ENCODE measurements around the gene BCAN.

The BCAN gene

DNA sequence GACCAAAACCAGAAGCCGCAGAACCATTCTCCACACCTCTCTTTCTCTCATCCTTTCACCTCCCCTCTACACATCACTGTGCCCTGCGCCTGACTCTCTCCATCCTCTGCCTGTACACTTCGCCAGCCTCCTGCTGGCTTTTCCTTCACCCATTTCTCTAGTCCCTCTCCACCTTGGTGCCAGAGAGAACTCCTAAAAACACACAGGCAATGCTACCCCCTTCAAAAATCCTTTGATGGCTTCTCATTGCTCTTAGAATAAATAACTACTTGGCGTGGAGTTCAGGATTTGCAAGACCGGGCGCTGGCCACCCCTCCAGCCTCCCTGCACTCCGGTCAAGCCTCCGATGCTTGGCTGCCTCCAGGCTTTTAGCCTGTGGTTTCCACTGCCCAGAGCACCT is 54.8 kb downstream of the BCAN start:
- ChIA-PET CTCF (interaction anchor here (1.3 kb wide), 1 partner anchor 30 kb away, joined by 4 read pairs; no protein-coding TSS in a partner anchor), POLR2A (no interaction called here)
- no peak for DNase-seq (ENCODE audit: extremely low spot score)
- no peak for TF ChIP-seq L3MBTL2 (conservative IDR thresholded peaks at IDR 0.05)
- TF ChIP-seq ZNF384 (IDR thresholded peaks at IDR 0.05): no peak
- TF ChIP-seq FOXA1 (IDR thresholded peaks at IDR 0.05): no peak
- TF ChIP-seq, protein P1, sequence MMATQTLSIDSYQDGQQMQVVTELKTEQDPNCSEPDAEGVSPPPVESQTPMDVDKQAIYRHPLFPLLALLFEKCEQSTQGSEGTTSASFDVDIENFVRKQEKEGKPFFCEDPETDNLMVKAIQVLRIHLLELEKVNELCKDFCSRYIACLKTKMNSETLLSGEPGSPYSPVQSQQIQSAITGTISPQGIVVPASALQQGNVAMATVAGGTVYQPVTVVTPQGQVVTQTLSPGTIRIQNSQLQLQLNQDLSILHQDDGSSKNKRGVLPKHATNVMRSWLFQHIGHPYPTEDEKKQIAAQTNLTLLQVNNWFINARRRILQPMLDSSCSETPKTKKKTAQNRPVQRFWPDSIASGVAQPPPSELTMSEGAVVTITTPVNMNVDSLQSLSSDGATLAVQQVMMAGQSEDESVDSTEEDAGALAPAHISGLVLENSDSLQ (IDR thresholded peaks at IDR 0.05): no peak
- no peak for TF ChIP-seq CTBP1 (IDR thresholded peaks at IDR 0.05; ENCODE audit: borderline replicate concordance)
- TF ChIP-seq FOXM1 (IDR thresholded peaks at IDR 0.05; ENCODE audit: borderline replicate concordance): no peak

DNA sequence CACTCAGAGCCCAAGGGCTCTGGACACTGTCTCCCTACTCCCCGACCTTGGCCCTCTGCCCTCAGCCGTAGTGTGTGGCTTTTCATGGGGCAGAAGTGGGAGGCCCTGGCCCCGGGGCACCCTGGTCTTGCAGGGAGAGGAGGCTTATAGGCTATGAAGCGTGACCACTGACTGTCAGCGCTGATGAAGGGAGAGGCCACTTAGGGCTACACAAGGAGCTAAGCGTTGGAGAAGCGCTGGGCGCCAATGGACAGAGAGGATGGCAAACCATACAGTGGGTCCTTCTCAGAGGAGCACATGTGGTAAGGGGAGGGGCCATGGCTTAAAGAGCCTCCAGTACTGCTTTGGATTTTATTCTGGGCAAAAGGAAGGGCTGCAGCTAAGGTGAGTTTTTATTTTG is 55.6 kb downstream of the BCAN start:
- TF ChIP-seq SP1 (IDR thresholded peaks at IDR 0.05): no peak
- POLR2A ChIA-PET: interaction anchor here (1.1 kb wide), 1 partner anchor 31 kb away, joined by 4 read pairs; the partner anchor contains the start of genes ISG20L2 and METTL25B
- CTCF ChIA-PET: interaction anchor here (1.3 to 20.6 kb wide), 2 partner anchors 6 to 29 kb away, joined by 4 to 429 read pairs; no protein-coding TSS in a partner anchor
- DNase-seq (ENCODE audit: extremely low spot score): no peak

DNA sequence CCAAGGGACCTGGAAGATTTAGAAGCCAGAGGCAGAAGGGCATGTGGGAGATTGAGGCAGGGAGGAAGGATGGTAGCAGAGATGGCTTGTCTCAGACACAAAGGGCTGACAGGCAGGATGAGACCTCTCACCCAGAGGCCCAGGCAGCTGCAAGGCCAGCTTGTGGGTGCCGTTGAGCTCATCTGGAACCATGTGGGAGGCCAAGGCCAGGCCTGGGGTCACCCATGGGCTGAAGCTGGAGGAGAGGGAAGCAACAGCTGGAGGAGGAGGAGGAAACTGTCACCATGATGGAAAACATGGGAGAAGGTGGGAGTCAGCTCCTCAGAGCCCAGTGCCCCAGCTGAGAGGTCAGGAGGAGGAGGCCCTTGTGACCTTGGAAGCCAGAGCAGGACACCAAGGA is 57.1 kb downstream of the BCAN start:
- CTCF ChIA-PET: interaction anchor here (1.1 to 20.6 kb wide), 2 partner anchors 8 to 27 kb away, joined by 5 to 429 read pairs; no protein-coding TSS in a partner anchor
- DNase-seq (ENCODE audit: extremely low spot score): no peak
- POLR2A ChIA-PET: no interaction called here
- no peak for TF ChIP-seq ARNT (IDR thresholded peaks at IDR 0.05)
- TF ChIP-seq HDGF (IDR thresholded peaks at IDR 0.05; ENCODE audit: borderline replicate concordance): no peak
- TF ChIP-seq, protein P1 (IDR thresholded peaks at IDR 0.05): no peak
- TF ChIP-seq ZNF384 (IDR thresholded peaks at IDR 0.05): no peak
- no peak for TF ChIP-seq ELF4 (IDR thresholded peaks at IDR 0.05)
- TF ChIP-seq SUZ12 (IDR thresholded peaks at IDR 0.05): no peak
- TF ChIP-seq FOXK2 (IDR thresholded peaks at IDR 0.05): no peak
- no peak for TF ChIP-seq BHLHE40 (IDR thresholded peaks at IDR 0.05; ENCODE audit: borderline replicate concordance)
- TF ChIP-seq CTBP1 (IDR thresholded peaks at IDR 0.05; ENCODE audit: borderline replicate concordance): no peak

DNA sequence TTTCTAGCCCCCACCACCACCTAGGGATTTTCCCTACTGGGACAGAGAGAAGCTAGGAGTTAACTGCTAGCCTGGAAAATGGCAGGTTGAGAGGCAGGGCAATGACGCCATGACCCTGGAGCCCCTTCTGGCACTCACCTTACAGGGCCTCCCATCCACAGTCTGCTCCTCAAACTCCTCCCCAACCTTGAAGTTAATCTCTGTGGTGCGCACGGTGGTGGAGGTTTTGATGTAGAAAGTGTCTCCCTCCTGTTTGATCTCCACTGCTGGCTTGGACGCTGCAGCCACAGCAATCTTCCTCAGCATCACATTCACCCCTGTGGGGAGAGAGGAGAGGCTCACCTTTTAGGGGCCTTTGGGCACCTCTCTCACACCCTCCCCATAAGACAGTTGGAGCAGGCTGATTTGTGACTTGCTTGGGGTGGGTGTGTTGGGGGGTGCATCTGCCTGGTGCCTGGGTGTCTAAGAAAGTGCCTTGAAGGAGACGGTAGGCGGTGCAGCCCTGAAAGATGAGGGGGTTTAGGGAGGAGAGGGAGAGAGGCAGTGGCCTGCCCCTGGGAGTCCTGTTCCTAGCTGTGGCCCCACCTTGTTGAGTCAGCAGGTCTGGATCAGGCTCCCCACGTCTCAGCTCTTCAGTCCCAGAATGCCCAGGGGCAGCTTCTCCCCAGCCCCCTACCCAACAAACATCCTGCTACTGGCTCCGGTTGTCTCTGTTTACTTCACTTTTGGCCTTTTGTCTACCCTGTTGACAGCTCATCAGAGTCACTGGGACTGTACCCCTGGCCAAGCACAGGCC is 59.0 kb downstream of the BCAN start:
- TF ChIP-seq ELF4 (IDR thresholded peaks at IDR 0.05) (no peak), FOXA1 (IDR thresholded peaks at IDR 0.05) (no peak), HDGF (IDR thresholded peaks at IDR 0.05; ENCODE audit: borderline replicate concordance) (no peak), CTBP1 (IDR thresholded peaks at IDR 0.05; ENCODE audit: borderline replicate concordance) (no peak), SUZ12 (IDR thresholded peaks at IDR 0.05) (no peak), SP1 (IDR thresholded peaks at IDR 0.05) (no peak), FOXM1 (IDR thresholded peaks at IDR 0.05; ENCODE audit: borderline replicate concordance) (no peak), ZNF384 (IDR thresholded peaks at IDR 0.05) (no peak), LEF1 (IDR thresholded peaks at IDR 0.05; ENCODE audit: borderline replicate concordance) (no peak), BHLHE40 (IDR thresholded peaks at IDR 0.05; ENCODE audit: borderline replicate concordance) (no peak), FOXK2 (IDR thresholded peaks at IDR 0.05) (no peak), L3MBTL2 (conservative IDR thresholded peaks at IDR 0.05) (no peak), ARNT (IDR thresholded peaks at IDR 0.05) (no peak), TARDBP (IDR thresholded peaks at IDR 0.05) (no peak), NFRKB (IDR thresholded peaks at IDR 0.05) (no peak)
- TF ChIP-seq, protein P1 (IDR thresholded peaks at IDR 0.05): no peak
- ChIA-PET POLR2A (interaction anchor here (9.1 to 9.5 kb wide), 2 partner anchors 11 to 26 kb away, joined by 72 to 120 read pairs; partner anchors contain the start of genes ISG20L2 and METTL25B), CTCF (interaction anchor here (1.1 to 20.6 kb wide), 3 partner anchors 9 to 82 kb away, joined by 3 to 429 read pairs (median 10); partner anchors contain the start of gene HAPLN2)
- DNase-seq (ENCODE audit: extremely low spot score): no peak

DNA sequence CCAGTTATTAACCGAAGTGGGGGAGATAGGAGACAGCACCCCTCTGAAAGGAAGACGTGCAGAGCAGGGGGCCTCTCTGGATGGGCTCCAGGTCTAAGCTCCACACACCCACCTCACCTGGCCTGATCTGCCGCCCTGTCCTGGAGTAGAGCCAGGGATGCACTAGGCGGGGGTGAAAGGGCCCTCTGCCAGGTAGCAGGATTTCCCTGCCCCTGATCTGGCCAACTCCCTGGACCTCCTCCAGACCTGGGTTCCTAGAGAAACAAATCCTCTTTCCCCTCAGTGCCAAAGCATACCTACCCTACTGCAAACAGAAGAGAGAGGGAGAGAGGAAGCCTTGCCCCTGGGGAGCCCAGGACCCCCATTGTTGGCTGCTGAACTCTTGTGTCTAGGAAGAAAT is 61.4 kb downstream of the BCAN start:
- no peak for DNase-seq (ENCODE audit: extremely low spot score)
- CTCF ChIA-PET: interaction anchor here (0.8 to 20.6 kb wide), 4 partner anchors 12 to 77 kb away, joined by 3 to 429 read pairs (median 38); partner anchors contain the start of genes ISG20L2 and METTL25B
- POLR2A ChIA-PET: interaction anchor here (1.0 to 9.5 kb wide), 5 partner anchors 10 to 49 kb away, joined by 3 to 120 read pairs (median 4); partner anchors contain the start of genes ISG20L2, METTL25B and MRPL24
- TF ChIP-seq FOXA1 (IDR thresholded peaks at IDR 0.05) (no peak), HDGF (IDR thresholded peaks at IDR 0.05; ENCODE audit: borderline replicate concordance) (no peak), ELF4 (IDR thresholded peaks at IDR 0.05) (no peak), FOXK2 (IDR thresholded peaks at IDR 0.05) (no peak), ZNF384 (IDR thresholded peaks at IDR 0.05) (no peak), L3MBTL2 (conservative IDR thresholded peaks at IDR 0.05) (no peak), BHLHE40 (IDR thresholded peaks at IDR 0.05; ENCODE audit: borderline replicate concordance) (no peak), CTBP1 (IDR thresholded peaks at IDR 0.05; ENCODE audit: borderline replicate concordance) (no peak), NFRKB (IDR thresholded peaks at IDR 0.05) (no peak)

DNA sequence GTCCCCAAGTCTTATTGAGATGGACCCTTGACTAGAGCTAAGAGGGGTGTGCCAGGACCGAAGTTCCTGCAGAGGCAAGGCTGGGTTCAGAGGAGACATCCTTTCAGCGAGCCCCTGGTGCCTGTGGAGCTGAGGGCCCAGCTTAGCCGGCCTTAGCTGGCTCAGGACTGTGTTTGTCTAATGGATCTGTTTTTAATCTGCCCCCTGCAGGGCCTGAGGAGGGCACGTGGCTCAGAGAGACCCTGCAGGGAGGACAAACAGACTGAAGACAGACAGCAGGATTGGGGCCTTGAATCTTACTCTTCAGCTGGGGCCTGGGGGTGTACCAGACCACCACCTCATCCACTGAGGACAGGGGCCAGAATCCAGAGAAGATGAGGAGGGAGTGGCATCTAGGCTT is 61.8 kb downstream of the BCAN start:
- TF ChIP-seq SP1 (IDR thresholded peaks at IDR 0.05): no peak
- TF ChIP-seq, protein P1 (IDR thresholded peaks at IDR 0.05): no peak
- TF ChIP-seq HDGF (IDR thresholded peaks at IDR 0.05; ENCODE audit: borderline replicate concordance): no peak
- TF ChIP-seq ZNF384 (IDR thresholded peaks at IDR 0.05): no peak
- no peak for TF ChIP-seq ELF4 (IDR thresholded peaks at IDR 0.05)
- TF ChIP-seq FOXA1 (IDR thresholded peaks at IDR 0.05): no peak
- no peak for TF ChIP-seq SUZ12 (IDR thresholded peaks at IDR 0.05)
- no peak for TF ChIP-seq FOXK2 (IDR thresholded peaks at IDR 0.05)
- TF ChIP-seq LEF1 (IDR thresholded peaks at IDR 0.05; ENCODE audit: borderline replicate concordance): no peak
- TF ChIP-seq CTBP1 (IDR thresholded peaks at IDR 0.05; ENCODE audit: borderline replicate concordance): no peak
- no peak for TF ChIP-seq BHLHE40 (IDR thresholded peaks at IDR 0.05; ENCODE audit: borderline replicate concordance)
- TF ChIP-seq NFRKB (IDR thresholded peaks at IDR 0.05): no peak
- TF ChIP-seq ARNT (IDR thresholded peaks at IDR 0.05): no peak
- TF ChIP-seq L3MBTL2 (conservative IDR thresholded peaks at IDR 0.05): no peak
- no peak for TF ChIP-seq FOXM1 (IDR thresholded peaks at IDR 0.05; ENCODE audit: borderline replicate concordance)
- no peak for TF ChIP-seq TARDBP (IDR thresholded peaks at IDR 0.05)
- CTCF ChIA-PET: interaction anchor here (0.6 to 20.6 kb wide), 4 partner anchors 12 to 187 kb away, joined by 3 to 429 read pairs (median 36); partner anchors contain the start of genes ISG20L2 and METTL25B
- POLR2A ChIA-PET: interaction anchor here (1.0 to 9.5 kb wide), 5 partner anchors 11 to 48 kb away, joined by 3 to 120 read pairs (median 4); partner anchors contain the start of genes ISG20L2, METTL25B and MRPL24
- peak; percentile 62 for DNase-seq (ENCODE audit: extremely low spot score)
